Cerebellar cortex (tissue), 1 donor: ENCODE measurements around the gene CD302.
"Not testable (repeated sequence)": the region's sequence is repeated elsewhere in the genome, so short reads cannot be mapped to it uniquely, and the experiment has no call there.

Source experiments
- DNase-seq: peaks from one replicate; pipeline ENCODE4 v3.0.0-alpha.2; 2015; ENCODE audit warnings: low spot score

The CD302 gene

GRCh38 chr2:159797543-159798375, at the start of gene CD302:
CD302 (minus strand) TSS chr2:159798208; CDS start chr2:159798198, 10 bp downstream.
- no peak for DNase-seq

GRCh38 chr2:159846564-159846963, 48.6 kb upstream of the CD302 start:
- DNase-seq: no peak

GRCh38 chr2:159840616-159841015, 42.6 kb upstream of the CD302 start:
- no peak for DNase-seq

GRCh38 chr2:159832858-159833257, 34.9 kb upstream of the CD302 start:
- DNase-seq: no peak

GRCh38 chr2:159832026-159832425, 34.0 kb upstream of the CD302 start:
- no peak for DNase-seq

GRCh38 chr2:159829376-159829775, 31.4 kb upstream of the CD302 start:
- no peak for DNase-seq

- no peak for DNase-seq
These were observed 30.7 kb upstream of the CD302 start for GRCh38 chr2:159828738-159829137.

- DNase-seq: not testable (repeated sequence)
These were observed 24.4 kb upstream of the CD302 start for GRCh38 chr2:159822478-159822833.

GRCh38 chr2:159821775-159822477, 23.9 kb upstream of the CD302 start:
- DNase-seq: not testable (repeated sequence)

- no peak for DNase-seq
These were observed 20.9 kb upstream of the CD302 start for GRCh38 chr2:159818940-159819339.

GRCh38 chr2:159817283-159817682, 19.3 kb upstream of the CD302 start:
- DNase-seq: no peak

GRCh38 chr2:159811232-159811631, 13.2 kb upstream of the CD302 start:
- DNase-seq: no peak

GRCh38 chr2:159808032-159808425, 10.0 kb upstream of the CD302 start:
- no peak for DNase-seq

- DNase-seq: peak; percentile 71
These were observed 9.4 kb upstream of the CD302 start for GRCh38 chr2:159807183-159808031.

- DNase-seq: no peak
These were observed 6.9 kb upstream of the CD302 start for GRCh38 chr2:159804941-159805340.

- DNase-seq: no peak
These were observed 5.4 kb upstream of the CD302 start for GRCh38 chr2:159803235-159803962.

GRCh38 chr2:159802673-159803072, 4.7 kb upstream of the CD302 start:
- no peak for DNase-seq

GRCh38 chr2:159799833-159800232, 1.8 kb upstream of the CD302 start:
- no peak for DNase-seq

- no peak for DNase-seq
These were observed 343 bp upstream of the CD302 start for GRCh38 chr2:159798376-159798725.

GRCh38 chr2:159797225-159797542, 824 bp downstream of the CD302 start:
- no peak for DNase-seq

GRCh38 chr2:159795841-159796690, 1.9 kb downstream of the CD302 start:
- DNase-seq: no peak
